ENCODE measurements around the gene RGS2. TPM values are rescaled to one million over a fixed set of nuclear protein-coding genes. Genes with fewer than 3 reads are reported as not detected.

The RGS2 gene
- 19.4 TPM for total RNA-seq

DNA sequence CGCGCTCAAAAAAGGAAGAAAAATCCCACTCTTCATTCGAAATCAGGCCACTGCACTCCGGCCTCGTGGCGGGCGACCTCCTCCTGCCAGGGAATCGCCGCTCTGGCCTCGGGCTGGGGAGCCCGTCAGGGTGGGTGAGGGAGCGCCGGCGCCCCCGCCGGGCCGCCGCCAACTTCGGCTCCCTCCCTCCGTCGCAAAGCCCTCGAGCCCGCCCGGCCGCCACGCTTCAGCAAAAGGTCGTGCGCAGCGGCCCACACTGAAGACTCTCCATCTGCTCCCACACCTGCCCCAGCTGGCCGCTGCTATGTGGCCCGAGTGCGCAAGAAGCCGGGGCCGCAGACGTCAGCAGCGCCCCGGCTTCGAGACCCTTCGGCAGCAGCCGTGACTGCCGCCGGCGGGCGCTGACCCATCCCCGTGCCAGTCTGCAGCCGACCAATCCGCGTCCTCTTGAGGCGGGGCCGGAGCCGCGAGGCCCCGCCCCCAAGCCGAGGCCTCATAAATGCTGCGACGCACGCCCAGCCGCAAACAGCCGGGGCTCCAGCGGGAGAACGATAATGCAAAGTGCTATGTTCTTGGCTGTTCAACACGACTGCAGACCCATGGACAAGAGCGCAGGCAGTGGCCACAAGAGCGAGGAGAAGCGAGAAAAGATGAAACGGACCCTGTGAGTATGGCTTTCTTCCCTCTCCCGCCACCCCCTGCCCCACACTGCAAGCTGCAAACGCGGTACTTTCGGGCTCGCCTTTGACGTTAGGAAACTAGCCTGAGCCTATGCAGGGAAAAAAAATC lies at the start of gene RGS2:
TSS of gene RGS2 (plus strand) at position 522 of the 789 bp plus-strand sequence. CDS start at position 555, 33 bp downstream.

Other genes starting within 250 kb of the RGS2 start
- 9.1 TPM for gene RGS1, start 233.3 kb upstream of the RGS2 start, total RNA-seq
- not detected for gene RGS13, start 172.9 kb upstream of the RGS2 start, total RNA-seq

Measured in parietal lobe (tissue), 1 donor.